H1 (cell line): ENCODE data around the gene TARBP2. TPM values are rescaled to one million over a fixed set of nuclear protein-coding genes. Genes with fewer than 3 reads are reported as not detected.

Source experiments
- RBBP5 ChIP-seq: IDR thresholded peaks from 2 replicates; pipeline ENCODE4 v1.7.1; 2012; ENCODE audit warnings: low read depth, mild to moderate bottlenecking, inconsistent platforms, low read length, moderate library complexity, borderline replicate concordance
- SIX5 ChIP-seq: IDR thresholded peaks from 2 replicates; pipeline ENCODE4 v1.6.1; 2011; ENCODE audit warnings: mild to moderate bottlenecking, low read depth, low read length
- SP1 ChIP-seq: IDR thresholded peaks from 2 replicates; pipeline ENCODE4 v1.6.1; 2011; ENCODE audit warnings: low read depth, low read length
- TBP ChIP-seq: IDR thresholded peaks from 2 replicates; pipeline ENCODE4 v1.6.1; 2011; ENCODE audit warnings: low read depth, low read length, improper control_type of control experiment
- YY1 ChIP-seq: IDR thresholded peaks from 2 replicates; pipeline ENCODE4 v1.6.1; 2011; ENCODE audit warnings: low read depth, mild to moderate bottlenecking, low read length
- polyA plus RNA-seq, 7 experiments: library from polyadenylated mRNA; depleted of rRNA in 3 of 7; stranded (reverse) in 5 of 7; unstranded in 2 of 7; fragments of >200 nt in 5 of 7; fragments of 200-250 nt in 2 of 7; gene quantifications; 1 replicate in 5 of 7; 2 replicates in 1 of 7; 4 replicates in 1 of 7; pipeline versions ENCODE4 v1.2.1 to v1.2.3, GENCODE V29; 2011 to 2013; ENCODE audit warnings: missing spikeins in 2 of 7, mixed read lengths in 2 of 7
- total RNA-seq: library from RNA; stranded (reverse); fragmentation: NEBNext Ultra II Directional; extraction: Animal tissue kit (Norgen Biotek cat#: 25700); gene quantifications from 2 replicates; pipeline ENCODE4 v1.2.1, GENCODE V29; 2021

The TARBP2 gene
- total and polyA plus RNA-seq, 2 of the 8 experiments (the other 6 are each of a cell fraction or from before 2014, with no cell fraction given) = 69.9 to 122 TPM

- no peak for TF ChIP-seq SP1
- TF ChIP-seq YY1 = no peak
- TF ChIP-seq TBP = no peak
- no peak for TF ChIP-seq SIX5
- TF ChIP-seq RBBP5 = no peak
- TF ChIP-seq, all 59 proteins: peak for 0
Observed at GRCh38 chr12:53515291-53515680, 14.2 kb downstream of the TARBP2 start (continued).
